Measurements from ENCODE around the gene VGLL4.

Gene VGLL4

DNA sequence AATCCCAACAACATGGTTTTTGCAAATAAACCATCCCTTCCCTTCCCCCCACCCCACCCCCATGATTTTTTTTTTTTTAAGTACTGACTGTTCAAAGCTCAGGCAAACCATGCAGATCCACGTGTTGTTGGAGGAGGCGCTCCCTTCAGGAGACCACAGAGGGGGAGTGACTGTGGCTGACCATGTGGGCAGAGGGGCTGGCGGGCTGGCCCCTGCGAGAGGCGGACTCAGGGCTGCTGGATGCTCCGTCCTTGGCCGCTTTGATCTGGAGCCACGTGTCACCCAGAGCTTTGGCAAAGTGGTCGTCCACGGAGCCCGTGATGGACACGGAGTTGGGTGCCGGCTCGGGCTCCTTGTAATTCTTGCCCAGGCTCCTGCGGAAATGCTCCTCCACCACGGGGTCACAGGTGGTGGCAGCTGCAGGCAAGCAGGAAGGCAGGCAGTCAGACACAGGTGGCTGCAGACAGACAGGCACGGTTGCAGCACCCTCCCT lies 85.3 kb downstream of the VGLL4 start:
- ATAC-seq (no peak), DNase-seq (no peak)
- Mint-ChIP-seq H3K27me3 (no peaks in the 10 kb centered on the region), H3K36me3 (ENCODE audit: low read depth) (peaks cover 10% of the 10 kb centered on the region), H3K9me3 (no peaks in the 10 kb centered on the region), H3K4me1 (peaks cover 9% of the 10 kb centered on the region), H3K27ac (peak overlapping the region; percentile 57), H3K4me3 (no peak overlapping the region)

DNA sequence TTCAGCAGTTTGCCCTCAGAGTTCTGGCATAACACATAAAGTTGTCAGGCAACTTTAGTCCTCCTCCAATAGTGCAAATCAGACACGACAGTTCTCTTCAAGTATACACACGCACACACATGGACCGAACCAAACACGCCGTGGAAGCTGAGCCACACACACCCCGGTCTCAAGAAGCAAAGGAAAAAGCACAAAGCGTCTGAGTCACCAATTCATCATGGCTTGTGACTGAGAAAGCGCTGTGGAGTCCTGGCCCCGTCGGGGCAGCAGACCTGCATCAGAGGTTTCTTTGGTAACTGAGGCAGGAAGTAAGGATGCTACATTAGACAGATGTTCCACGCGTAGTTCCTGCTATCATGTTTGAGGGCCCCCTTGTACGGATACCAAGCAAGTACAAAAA lies 85.7 kb downstream of the VGLL4 start:
- Mint-ChIP-seq H3K27me3 (no peaks in the 10 kb centered on the region), H3K4me1 (peaks cover 9% of the 10 kb centered on the region), H3K27ac (peak overlapping the region; percentile 57), H3K4me3 (no peak overlapping the region), H3K9me3 (no peaks in the 10 kb centered on the region), H3K36me3 (ENCODE audit: low read depth) (peaks cover 9% of the 10 kb centered on the region)
- DNase-seq: no peak
- ATAC-seq: peak; percentile 60

DNA sequence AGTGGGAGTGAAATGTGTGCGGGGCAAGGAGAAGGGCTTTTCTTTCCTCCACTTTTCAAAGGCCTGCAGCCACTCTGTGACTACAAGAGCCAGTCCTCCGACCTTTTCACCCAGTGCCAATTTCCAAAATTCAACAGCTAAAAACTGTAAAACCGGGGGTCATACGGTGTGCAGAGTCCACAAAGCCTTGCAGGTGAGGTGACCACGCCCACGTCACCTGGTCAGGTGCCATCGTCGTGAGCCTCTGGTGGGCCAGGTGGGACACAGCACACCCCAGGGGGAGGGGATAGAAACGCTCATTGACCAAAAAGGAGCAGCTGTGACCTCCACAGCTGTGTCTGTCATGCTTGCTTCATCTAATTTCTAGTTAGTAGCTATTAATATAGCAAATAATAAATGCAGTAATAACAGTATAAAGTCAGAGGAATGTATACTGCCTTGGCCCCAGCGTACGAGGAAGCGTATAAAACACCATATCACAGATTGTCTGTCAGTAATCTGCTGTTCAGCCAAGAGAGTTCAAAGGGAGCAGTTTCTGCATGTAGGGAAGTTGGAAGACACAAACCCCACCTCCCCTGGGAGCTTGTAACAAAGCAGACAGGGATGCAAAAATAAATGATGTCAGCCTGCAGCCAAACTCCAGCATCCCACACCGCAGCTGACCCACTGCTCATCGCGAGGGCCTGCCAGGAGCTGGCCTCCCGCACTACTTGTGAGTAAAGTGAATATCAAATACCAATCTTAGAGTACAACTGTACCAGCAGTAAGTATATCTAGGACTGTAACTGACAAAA lies 86.7 kb downstream of the VGLL4 start:
- H3K36me3 Mint-ChIP-seq (ENCODE audit: low read depth): peaks cover 14% of the 10 kb centered on the region
- peaks cover 9% of the 10 kb centered on the region for H3K4me1 Mint-ChIP-seq
- H3K9me3 Mint-ChIP-seq: no peaks in the 10 kb centered on the region
- no peaks in the 10 kb centered on the region for H3K27me3 Mint-ChIP-seq
- ATAC-seq: no peak
- no peak overlapping the region for H3K4me3 Mint-ChIP-seq
- no peak overlapping the region for H3K27ac Mint-ChIP-seq
- no peak for DNase-seq

DNA sequence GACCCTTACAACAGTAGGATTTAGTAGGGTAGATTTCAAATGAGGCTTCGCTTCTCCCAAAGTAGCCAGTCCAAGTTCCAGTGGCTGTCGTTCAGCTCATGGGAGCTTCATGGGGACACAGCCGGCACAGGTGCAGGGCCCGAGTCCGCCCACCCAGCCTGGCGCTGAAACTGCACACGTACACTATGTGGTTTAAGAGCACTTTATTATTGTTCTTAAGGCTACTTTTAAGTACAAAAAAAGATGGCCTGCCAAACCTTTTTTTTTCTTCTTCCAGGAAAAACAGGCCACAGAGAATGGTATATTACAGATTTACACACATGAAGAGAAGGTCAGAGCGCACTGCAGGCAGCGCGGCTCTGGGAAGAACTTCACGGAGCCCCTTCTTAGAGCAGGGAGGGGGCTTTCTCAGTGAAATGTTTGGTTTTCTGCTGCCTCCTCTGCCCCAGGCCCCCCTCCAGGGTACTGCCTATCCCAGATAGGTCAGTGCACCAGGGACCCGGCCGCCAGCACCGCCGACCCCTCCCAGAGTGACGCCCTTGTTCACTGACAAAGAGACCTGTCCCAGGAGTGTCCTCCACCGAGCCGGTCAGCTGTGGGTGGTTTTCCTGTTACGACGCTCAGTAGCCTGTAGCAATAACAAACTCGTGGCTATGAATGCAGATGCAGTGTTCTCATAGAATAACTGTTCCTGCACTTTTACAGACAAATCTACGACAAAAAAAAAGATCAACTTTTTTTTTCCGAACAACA lies 87.7 kb downstream of the VGLL4 start:
- Mint-ChIP-seq H3K4me3 (no peak overlapping the region), H3K4me1 (peaks cover 9% of the 10 kb centered on the region), H3K27ac (peak overlapping the region; percentile 22), H3K36me3 (ENCODE audit: low read depth) (peaks cover 15% of the 10 kb centered on the region), H3K9me3 (no peaks in the 10 kb centered on the region), H3K27me3 (no peaks in the 10 kb centered on the region)
- ATAC-seq (no peak), DNase-seq (no peak)

DNA sequence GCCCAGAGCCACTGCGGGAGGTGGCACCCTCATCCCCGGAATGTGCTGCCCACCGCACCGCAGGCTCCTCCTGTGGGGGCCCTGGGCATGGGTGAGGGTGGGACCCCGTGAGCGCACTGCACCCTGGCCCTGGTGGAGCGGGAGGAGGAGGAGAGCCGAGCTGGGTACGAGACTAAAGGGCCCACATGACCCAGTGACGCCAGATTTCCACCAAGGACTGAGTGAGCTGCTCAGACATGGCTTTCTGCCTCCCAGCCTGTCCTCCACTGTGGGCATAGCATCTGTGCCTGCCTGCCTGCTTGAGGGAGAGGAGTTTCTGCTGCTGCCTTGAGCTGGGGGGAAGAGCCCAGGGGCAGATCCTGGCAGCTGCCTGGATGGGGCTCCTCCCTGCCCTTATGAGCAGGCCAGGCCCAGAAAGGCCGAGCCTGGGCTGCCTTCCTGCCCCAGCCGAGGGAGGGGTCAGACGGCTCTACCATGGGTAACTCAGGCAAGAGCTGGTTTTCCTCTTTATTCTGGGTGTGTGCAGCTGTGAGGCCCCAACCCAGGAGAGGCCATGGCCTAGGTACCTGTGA lies 88.4 kb downstream of the VGLL4 start:
- Mint-ChIP-seq H3K36me3 (ENCODE audit: low read depth) (peaks cover 21% of the 10 kb centered on the region), H3K9me3 (no peaks in the 10 kb centered on the region), H3K27me3 (no peaks in the 10 kb centered on the region), H3K4me1 (peaks cover 9% of the 10 kb centered on the region), H3K4me3 (no peak overlapping the region), H3K27ac (peak overlapping the region; percentile 22)
- no peak for ATAC-seq
- DNase-seq: no peak

DNA sequence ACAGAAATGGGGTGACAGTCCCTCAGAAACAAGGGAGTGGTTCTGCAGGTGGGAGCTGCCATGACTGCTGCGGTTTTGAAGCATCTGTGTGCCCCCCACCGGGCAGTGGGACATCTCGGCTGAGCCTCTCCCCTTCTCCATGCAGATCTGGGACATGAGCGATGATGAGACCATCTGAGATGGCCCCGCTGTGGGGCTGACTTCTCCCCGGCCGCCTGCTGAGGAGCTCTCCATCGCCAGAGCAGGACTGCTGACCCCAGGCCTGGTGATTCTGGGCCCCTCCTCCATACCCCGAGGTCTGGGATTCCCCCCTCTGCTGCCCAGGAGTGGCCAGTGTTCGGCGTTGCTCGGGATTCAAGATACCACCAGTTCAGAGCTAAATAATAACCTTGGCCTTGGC lies 89.0 kb downstream of the VGLL4 start:
- ATAC-seq: no peak
- Mint-ChIP-seq H3K9me3 (peaks cover under 1% of the 10 kb centered on the region), H3K4me1 (peaks cover 9% of the 10 kb centered on the region), H3K4me3 (no peak overlapping the region), H3K27ac (no peak overlapping the region), H3K27me3 (no peaks in the 10 kb centered on the region), H3K36me3 (ENCODE audit: low read depth) (peaks cover 27% of the 10 kb centered on the region)
- DNase-seq: no peak

DNA sequence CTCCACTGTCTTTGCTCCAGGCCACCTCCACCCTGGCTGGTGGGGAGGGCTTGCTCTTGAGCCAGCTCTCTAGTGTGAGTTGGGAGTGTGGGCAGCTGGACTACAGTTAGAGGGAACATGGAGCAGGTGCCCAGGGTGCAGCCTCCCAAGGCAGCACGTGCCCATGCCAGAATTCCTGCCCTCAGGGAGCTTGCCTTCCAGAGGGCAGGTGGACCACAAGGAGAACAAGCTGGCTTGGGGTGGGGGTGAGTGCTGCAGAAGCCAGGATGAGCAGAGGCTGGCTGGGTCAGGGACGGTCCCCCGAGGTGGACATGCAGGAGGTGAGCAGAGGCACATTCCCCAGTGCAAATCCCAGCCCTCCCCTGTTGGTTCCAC lies 89.5 kb downstream of the VGLL4 start:
- no peaks in the 10 kb centered on the region for H3K27me3 Mint-ChIP-seq
- ATAC-seq: no peak
- H3K27ac Mint-ChIP-seq: no peak overlapping the region
- peaks cover 9% of the 10 kb centered on the region for H3K4me1 Mint-ChIP-seq
- peaks cover 27% of the 10 kb centered on the region for H3K36me3 Mint-ChIP-seq (ENCODE audit: low read depth)
- peaks cover 4% of the 10 kb centered on the region for H3K9me3 Mint-ChIP-seq
- H3K4me3 Mint-ChIP-seq: no peak overlapping the region
- DNase-seq: no peak

DNA sequence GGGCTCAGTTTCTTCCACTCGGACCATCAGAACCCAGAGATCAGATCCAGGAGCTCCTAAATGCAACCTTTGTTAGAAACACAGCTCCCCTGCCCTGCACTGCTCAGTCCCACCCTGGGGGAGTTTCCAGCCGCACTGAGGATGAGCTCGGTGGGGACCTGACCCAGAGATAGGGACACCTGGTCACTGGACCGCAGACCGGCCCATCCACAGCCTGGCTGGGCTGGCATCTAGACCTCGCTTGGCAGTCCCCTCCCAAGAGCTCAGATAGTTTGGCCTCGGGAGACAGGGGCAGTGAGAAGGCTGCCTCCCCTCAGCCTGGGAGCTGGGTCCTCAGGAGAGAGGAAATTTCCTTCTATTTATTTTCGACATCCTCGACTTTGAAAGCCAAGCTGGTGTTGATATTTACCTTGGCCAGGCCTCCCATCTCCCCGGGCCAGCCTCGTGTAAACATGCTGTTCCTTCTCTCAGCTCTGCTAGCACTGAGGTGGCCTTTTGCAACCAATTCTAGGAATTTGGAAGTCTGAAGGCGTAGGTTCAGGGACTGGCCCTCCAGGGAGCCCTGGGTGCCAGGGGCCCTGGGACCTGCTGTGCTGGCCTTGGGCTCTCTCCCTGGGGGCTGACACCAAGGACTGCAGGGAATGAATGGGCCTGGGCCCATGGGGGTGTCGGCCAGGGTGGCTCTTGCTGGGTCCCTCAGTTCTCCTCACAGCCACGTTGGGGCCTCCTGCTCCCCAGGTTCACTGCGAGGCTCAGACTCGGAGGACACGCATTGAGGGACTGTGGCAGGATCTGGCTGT lies 90.1 kb downstream of the VGLL4 start:
- Mint-ChIP-seq H3K9me3 (peaks cover 4% of the 10 kb centered on the region), H3K36me3 (ENCODE audit: low read depth) (peaks cover 27% of the 10 kb centered on the region), H3K27me3 (no peaks in the 10 kb centered on the region), H3K4me1 (peaks cover 6% of the 10 kb centered on the region), H3K4me3 (no peak overlapping the region), H3K27ac (peak overlapping the region; percentile 23)
- no peak for DNase-seq
- ATAC-seq: no peak

DNA sequence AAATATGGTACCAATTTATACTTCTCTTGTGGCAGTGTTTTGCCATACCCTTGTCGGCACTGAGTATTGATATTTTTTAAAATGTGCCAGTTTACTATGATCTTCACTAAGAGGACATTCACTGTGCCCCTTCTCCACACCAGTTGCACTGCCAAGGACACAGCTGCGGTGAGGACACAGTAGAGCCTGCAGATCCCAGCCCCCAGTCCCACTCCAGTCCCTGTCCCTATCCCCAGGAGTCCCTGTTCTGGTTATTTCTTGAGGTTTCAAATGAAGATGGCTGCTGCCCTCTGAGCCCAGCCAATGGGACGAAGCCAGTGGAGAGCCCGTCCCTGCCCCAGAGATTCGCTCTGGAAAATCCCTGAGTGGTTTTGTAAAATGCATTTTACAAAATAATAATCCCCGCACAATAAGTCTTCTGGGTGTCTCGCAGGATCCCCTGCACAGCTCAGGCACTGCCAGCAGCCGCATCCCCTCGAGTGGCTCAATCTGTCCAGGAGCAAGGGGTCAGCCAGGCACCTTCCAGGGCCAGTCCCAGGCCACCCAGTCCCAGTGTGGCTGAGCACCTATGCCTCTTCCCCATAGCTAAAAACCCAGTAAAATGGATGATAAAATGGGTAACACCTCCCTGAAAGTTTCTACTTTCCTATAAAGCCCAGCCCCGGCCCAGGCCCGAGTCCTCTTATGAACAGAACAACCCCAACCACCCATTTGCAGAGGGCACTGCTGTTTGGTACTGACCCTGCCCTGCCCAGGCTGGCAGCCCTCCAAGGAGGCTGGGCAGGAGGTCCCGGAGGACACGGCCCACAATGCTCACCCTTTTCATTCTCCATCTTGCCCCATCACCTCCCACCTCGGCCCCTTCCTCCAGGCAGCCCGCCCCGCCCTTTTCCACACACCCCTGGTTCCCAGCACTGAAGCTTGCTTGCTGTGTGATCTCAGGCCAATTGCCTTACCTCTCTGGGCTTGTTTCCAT lies 91.1 kb downstream of the VGLL4 start:
- DNase-seq: no peak
- peak overlapping the region; percentile 23 for H3K27ac Mint-ChIP-seq

DNA sequence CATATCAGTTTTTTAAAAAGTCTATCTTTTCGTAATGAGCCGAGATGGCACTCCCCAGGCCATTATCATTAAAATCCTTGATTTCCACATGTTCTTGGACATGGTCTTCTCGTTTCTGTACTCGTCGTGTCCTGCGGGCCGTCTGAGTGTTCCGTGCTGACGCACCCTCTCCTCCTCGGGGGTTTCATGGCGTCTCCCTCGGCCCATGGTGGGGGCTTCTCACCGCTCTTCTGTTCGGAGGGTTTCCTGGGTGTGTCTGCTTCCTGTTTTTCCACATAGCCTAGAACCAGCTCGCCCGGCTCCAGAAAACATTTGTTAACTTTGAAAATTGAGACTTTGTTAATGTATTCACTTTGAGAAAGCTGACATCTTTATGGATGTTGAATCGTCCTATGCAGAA lies 92.7 kb downstream of the VGLL4 start:
- Mint-ChIP-seq H3K27me3 (no peaks in the 10 kb centered on the region), H3K27ac (no peak overlapping the region), H3K4me1 (peaks cover 5% of the 10 kb centered on the region), H3K9me3 (peaks cover 10% of the 10 kb centered on the region), H3K4me3 (no peak overlapping the region), H3K36me3 (ENCODE audit: low read depth) (peaks cover 27% of the 10 kb centered on the region)
- ATAC-seq: no peak
- DNase-seq: no peak

More for the DNA sequence above, 91.1 kb downstream of the VGLL4 start:
- H3K4me3 Mint-ChIP-seq: no peak overlapping the region
- peaks cover 6% of the 10 kb centered on the region for H3K9me3 Mint-ChIP-seq
- no peaks in the 10 kb centered on the region for H3K27me3 Mint-ChIP-seq
- peaks cover 25% of the 10 kb centered on the region for H3K36me3 Mint-ChIP-seq (ENCODE audit: low read depth)
- H3K4me1 Mint-ChIP-seq: peaks cover 2% of the 10 kb centered on the region
- no peak for ATAC-seq

DNA sequence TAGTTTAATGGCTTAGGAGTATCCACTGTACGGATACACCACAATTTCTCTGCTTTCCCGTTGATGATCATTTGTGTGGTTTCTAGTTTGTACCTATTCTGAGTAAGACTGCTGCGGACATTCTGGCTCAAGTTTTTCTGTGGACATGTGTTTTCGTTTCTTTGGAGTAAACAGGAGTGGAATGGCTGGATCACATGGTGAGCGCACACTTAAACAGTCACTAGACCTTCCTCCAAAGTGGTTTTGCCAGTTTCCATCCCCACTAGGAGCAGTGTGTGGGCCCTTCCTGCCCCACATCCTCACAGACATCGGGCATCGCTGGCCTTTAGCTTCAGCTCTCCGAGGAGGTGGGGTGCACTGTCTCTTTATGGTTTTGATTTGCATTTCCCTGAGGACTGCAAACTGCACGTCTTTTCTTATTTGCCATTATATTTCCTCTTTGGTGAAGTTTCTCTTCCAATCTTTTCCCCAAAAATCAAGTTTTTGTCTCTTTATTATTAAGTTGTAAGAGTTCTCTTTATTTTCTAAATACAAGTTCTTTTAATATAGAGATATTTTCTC lies 94.1 kb downstream of the VGLL4 start:
- H3K9me3 Mint-ChIP-seq: peaks cover 10% of the 10 kb centered on the region
- H3K4me3 Mint-ChIP-seq: no peak overlapping the region
- no peak for DNase-seq
- no peaks in the 10 kb centered on the region for H3K27me3 Mint-ChIP-seq
- no peak overlapping the region for H3K27ac Mint-ChIP-seq
- no peak for ATAC-seq
- H3K36me3 Mint-ChIP-seq (ENCODE audit: low read depth): peaks cover 27% of the 10 kb centered on the region
- peaks cover 5% of the 10 kb centered on the region for H3K4me1 Mint-ChIP-seq

DNA sequence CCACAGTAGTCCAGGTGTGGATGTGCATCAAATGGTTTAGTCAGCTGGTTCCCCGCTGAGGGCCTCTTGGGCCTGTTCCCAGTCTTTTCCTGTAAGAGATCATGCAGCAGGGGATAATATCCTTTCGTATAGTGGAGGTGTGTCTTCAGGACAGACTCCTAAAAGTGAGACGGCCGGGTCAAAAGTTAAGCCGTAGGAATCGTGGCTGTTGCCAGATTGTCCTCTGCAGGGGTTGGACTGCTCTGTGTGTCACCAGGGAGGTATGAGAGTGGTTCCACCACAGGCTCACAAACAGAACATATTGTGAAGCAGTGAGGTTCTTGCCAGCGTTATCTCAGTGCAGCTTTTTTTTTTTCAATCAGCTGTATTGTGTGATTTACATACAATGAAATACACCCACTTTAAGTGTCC lies 95.0 kb downstream of the VGLL4 start:
- no peaks in the 10 kb centered on the region for H3K27me3 Mint-ChIP-seq
- peaks cover 27% of the 10 kb centered on the region for H3K36me3 Mint-ChIP-seq (ENCODE audit: low read depth)
- peak overlapping the region; percentile 4 for H3K27ac Mint-ChIP-seq
- ATAC-seq: no peak
- DNase-seq: no peak
- H3K4me1 Mint-ChIP-seq: peaks cover 5% of the 10 kb centered on the region
- peaks cover 10% of the 10 kb centered on the region for H3K9me3 Mint-ChIP-seq
- no peak overlapping the region for H3K4me3 Mint-ChIP-seq

DNA sequence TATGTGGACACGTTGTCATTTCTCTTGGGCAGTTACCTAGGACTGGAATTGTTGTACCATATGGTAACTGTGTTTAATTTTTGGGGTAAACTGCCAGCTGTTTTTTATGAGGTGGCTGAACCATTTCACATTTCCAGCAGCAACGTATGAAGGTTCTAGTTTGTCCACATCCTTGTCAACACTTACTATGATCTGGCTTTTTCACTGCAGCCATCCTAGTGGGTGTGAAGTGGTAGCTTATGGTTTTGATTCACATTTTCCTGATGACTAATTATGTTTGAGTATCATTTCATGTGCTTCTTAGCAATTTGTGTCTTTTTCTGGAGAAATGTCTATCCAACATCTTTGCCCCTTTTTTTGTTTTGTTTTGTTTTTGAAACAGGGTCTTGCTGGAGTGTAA lies 96.2 kb downstream of the VGLL4 start:
- ATAC-seq (peak; percentile 56), DNase-seq (no peak)
- Mint-ChIP-seq H3K36me3 (ENCODE audit: low read depth) (peaks cover 26% of the 10 kb centered on the region), H3K9me3 (peaks cover 10% of the 10 kb centered on the region), H3K4me3 (no peak overlapping the region), H3K4me1 (peaks cover 5% of the 10 kb centered on the region), H3K27ac (no peak overlapping the region), H3K27me3 (no peaks in the 10 kb centered on the region)

Measured in activated naive CD8-positive, alpha-beta T cell treated with anti-CD3 and anti-CD28 coated beads, Interleukin-2, amount 50 U/mL, for 24 hours (primary cell).